Neuronal stem cell (in vitro differentiated cells): ENCODE data around the gene GPR107.

Experiments
- DNase-seq: peaks from one replicate; pipeline ENCODE4 v3.0.0-alpha.2; 2013; ENCODE audit warnings: low spot score
- H2AFZ ChIP-seq: one replicate; pipeline ENCODE4 v1.6.1; 2013; ENCODE audit warnings: mild to moderate bottlenecking, low read length, inconsistent platforms
- H2AK5ac ChIP-seq: 2 replicates; pipeline ENCODE4 v1.6.1; 2013; ENCODE audit warnings: low read depth, mild to moderate bottlenecking, inconsistent platforms, low read length, moderate library complexity, mixed read lengths
- H2BK120ac ChIP-seq: 2 replicates; pipeline ENCODE4 v1.6.1; 2013; ENCODE audit warnings: low read depth, mild to moderate bottlenecking, inconsistent platforms, low read length, moderate library complexity, mixed read lengths
- H2BK12ac ChIP-seq: one replicate; pipeline ENCODE4 v1.6.1; 2013; ENCODE audit warnings: low read length, inconsistent platforms
- H2BK15ac ChIP-seq: 2 replicates; pipeline ENCODE4 v1.6.1; 2013; ENCODE audit warnings: mild to moderate bottlenecking, low read length, inconsistent platforms, mixed read lengths
- H2BK5ac ChIP-seq: one replicate; pipeline ENCODE4 v1.6.1; 2013; ENCODE audit warnings: inconsistent platforms, mild to moderate bottlenecking, low read length, moderate library complexity
- H3K14ac ChIP-seq: one replicate; pipeline ENCODE4 v1.6.1; 2013; ENCODE audit warnings: low read length, inconsistent platforms
- H3K18ac ChIP-seq: 2 replicates; pipeline ENCODE4 v1.6.1; 2013; ENCODE audit warnings: low read length, inconsistent platforms
- H3K23ac ChIP-seq: 2 replicates; pipeline ENCODE4 v1.6.1; 2013; ENCODE audit warnings: low read depth, mild to moderate bottlenecking, mixed read lengths, low read length, inconsistent platforms; ENCODE audit not compliant: poor library complexity
- H3K27ac ChIP-seq: replicated peaks from 3 replicates; pipeline ENCODE4 v1.5.1; 2013; ENCODE audit warnings: low read length, inconsistent platforms
- H3K27me3 ChIP-seq, 3 experiments: 2 replicates each; pipeline ENCODE4 v1.6.1; 2013; ENCODE audit warnings: low read length in 3 of 3, mild to moderate bottlenecking in 2 of 3, inconsistent platforms in 1 of 3, low read depth in 1 of 3, mixed read lengths in 1 of 3, moderate library complexity in 1 of 3; ENCODE audit not compliant: control insufficient read depth in 3 of 3, insufficient read depth in 3 of 3
- H3K36me3 ChIP-seq, 2 donors: replicated peaks in 1 of 2; 2 replicates each; pipeline ENCODE4 v1.6.1; 2013; ENCODE audit warnings: low read length in 2 of 2; ENCODE audit not compliant: control insufficient read depth in 2 of 2, insufficient read depth in 2 of 2
- H3K4ac ChIP-seq: 2 replicates; pipeline ENCODE4 v1.6.1; 2013; ENCODE audit warnings: inconsistent platforms, mild to moderate bottlenecking, low read length, moderate library complexity
- H3K4me1 ChIP-seq, 2 donors: 1 replicate in 1 of 2; 2 replicates in 1 of 2; pipeline ENCODE4 v1.6.1; 2013; ENCODE audit warnings: low read length in 2 of 2, low read depth in 1 of 2; ENCODE audit not compliant: control insufficient read depth in 2 of 2, insufficient read depth in 1 of 2
- H3K4me2 ChIP-seq: one replicate; pipeline ENCODE4 v1.6.1; 2013; ENCODE audit warnings: mild to moderate bottlenecking, low read length, inconsistent platforms; ENCODE audit not compliant: insufficient read depth, poor library complexity, severe bottlenecking
- H3K4me3 ChIP-seq, 2 donors: 2 replicates each; pipeline ENCODE4 v1.5.1; 2013; ENCODE audit warnings: low read length in 2 of 2, mild to moderate bottlenecking in 2 of 2, inconsistent platforms in 1 of 2, moderate library complexity in 1 of 2
- H3K79me1 ChIP-seq: one replicate; pipeline ENCODE4 v1.6.1; 2013; ENCODE audit warnings: low read depth, mild to moderate bottlenecking, inconsistent platforms, low read length, moderate library complexity
- H3K9ac ChIP-seq: one replicate; pipeline ENCODE4 v1.6.1; 2013; ENCODE audit warnings: mild to moderate bottlenecking, low read depth, low read length, inconsistent platforms; ENCODE audit not compliant: poor library complexity
- H3K9me3 ChIP-seq, 2 donors: replicated peaks in 1 of 2; 2 replicates each; pipeline versions ENCODE3 to v1.6.1; 2013; ENCODE audit warnings: low read length in 2 of 2, mild to moderate bottlenecking in 2 of 2, inconsistent platforms in 1 of 2, low read depth in 1 of 2, mixed read lengths in 1 of 2, moderate library complexity in 1 of 2; ENCODE audit not compliant: control insufficient read depth in 2 of 2, insufficient read depth in 1 of 2
- H4K8ac ChIP-seq: one replicate; pipeline ENCODE4 v1.6.1; 2013; ENCODE audit warnings: low read depth, mild to moderate bottlenecking, inconsistent platforms, low read length, moderate library complexity
- H4K91ac ChIP-seq: one replicate; pipeline ENCODE4 v1.6.1; 2013; ENCODE audit warnings: low read length, low read depth, mild to moderate bottlenecking, inconsistent platforms; ENCODE audit not compliant: poor library complexity
- WGBS, 2 donors: extraction: QIAGEN DNeasy Blood & Tissue Kit; methylation state at CpG; one replicate each; pipeline ENCODE4 v1.1.7; 2013; ENCODE audit warnings: missing lambda C conversion rate in 2 of 2, mixed read lengths in 1 of 2; ENCODE audit not compliant: insufficient read length in 2 of 2, insufficient replicate concordance in 1 of 2; ENCODE audit errors: extremely low coverage in 2 of 2; 5-methylcytosine and 5-hydroxymethylcytosine counted together

GPR107 gene

DNA sequence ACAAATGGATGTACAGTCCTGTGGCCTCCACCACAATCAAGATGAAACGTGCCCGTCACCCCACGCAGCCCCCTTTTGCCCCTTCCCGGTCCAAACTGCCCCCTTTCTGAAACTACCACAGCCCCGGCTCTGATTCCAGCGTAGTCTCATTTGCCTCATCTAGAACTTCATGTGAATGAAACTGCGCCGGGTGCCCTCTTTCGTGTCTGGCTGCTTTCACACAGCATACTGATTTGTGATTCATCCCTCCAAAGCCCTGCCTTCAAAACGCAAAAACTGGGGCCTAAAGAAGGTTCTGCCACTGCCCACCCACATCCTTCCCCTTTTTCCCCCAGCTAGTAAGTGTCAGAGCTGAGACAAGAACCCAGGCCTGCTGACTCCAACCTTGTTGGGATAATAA, 87.0 kb downstream of the GPR107 start:
- H4K91ac ChIP-seq: no peak overlapping the region
- no peak overlapping the region for H2AK5ac ChIP-seq
- no peak overlapping the region for H3K4ac ChIP-seq
- no peaks in the 10 kb centered on the region for H3K27me3 ChIP-seq
- no peak overlapping the region for H3K27ac ChIP-seq
- H2AFZ ChIP-seq: no peak overlapping the region
- H2BK5ac ChIP-seq: no peak overlapping the region
- no peak overlapping the region for H3K4me2 ChIP-seq
- peaks cover 32 to 37% of the 10 kb centered on the region in 2 donors for H3K4me1 ChIP-seq
- H3K18ac ChIP-seq: no peak overlapping the region
- H3K14ac ChIP-seq: no peak overlapping the region
- H4K8ac ChIP-seq: no peak overlapping the region
- no peak overlapping the region for H3K4me3 ChIP-seq
- H3K9me3 ChIP-seq: no peaks in the 10 kb centered on the region
- no peak overlapping the region for H2BK12ac ChIP-seq
- H3K9ac ChIP-seq: no peak overlapping the region
- H2BK120ac ChIP-seq: no peak overlapping the region
- H3K79me1 ChIP-seq: no peaks in the 10 kb centered on the region
- DNase-seq: no peak
- WGBS, 2 donors: no CpG with 5 or more reads among the region's 10 CpGs
- peaks cover 0 to 14% of the 10 kb centered on the region in 2 donors for H3K36me3 ChIP-seq
- no peak overlapping the region for H2BK15ac ChIP-seq
- H3K23ac ChIP-seq: no peak overlapping the region

DNA sequence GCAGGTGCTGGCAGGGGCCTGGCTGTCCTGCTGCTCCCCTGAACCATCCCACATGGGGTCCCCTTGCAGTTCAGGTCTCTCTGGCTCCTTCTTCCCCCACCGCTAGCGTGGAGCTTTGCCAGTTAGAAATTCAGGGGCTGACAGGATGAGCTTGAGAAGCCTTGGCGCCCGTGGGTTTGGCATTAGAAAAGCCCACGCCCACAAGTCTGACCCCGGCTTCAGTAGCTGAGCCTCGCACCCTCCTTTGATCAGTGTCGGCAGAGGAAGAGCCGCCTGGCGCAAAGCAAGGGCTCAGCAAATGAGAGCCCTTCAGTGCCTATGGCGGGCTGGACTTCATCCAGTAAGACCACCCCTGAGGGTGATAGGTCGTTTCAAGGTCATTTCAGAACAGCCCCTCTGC, 88.3 kb downstream of the GPR107 start:
- WGBS, 2 donors: no CpG with 5 or more reads among the region's 12 CpGs
- Histone ChIP-seq H2BK5ac (no peak overlapping the region), H4K91ac (no peak overlapping the region), H3K9ac (no peak overlapping the region), H2AK5ac (peak overlapping the region; percentile 11), H3K4me1 (peaks cover 30 to 37% of the 10 kb centered on the region in 2 donors), H2BK120ac (no peak overlapping the region), H2AFZ (peak overlapping the region; percentile 57), H3K27me3 (no peaks in the 10 kb centered on the region), H3K9me3 (no peaks in the 10 kb centered on the region), H3K36me3 (peaks cover 0 to 3% of the 10 kb centered on the region in 2 donors), H2BK15ac (peak overlapping the region; percentile 22), H3K27ac (no peak overlapping the region), H3K4me2 (no peak overlapping the region), H3K4me3 (no peak overlapping the region), H3K79me1 (no peaks in the 10 kb centered on the region), H3K18ac (peak overlapping the region; percentile 50), H3K23ac (no peak overlapping the region), H2BK12ac (no peak overlapping the region), H3K14ac (no peak overlapping the region), H4K8ac (peak overlapping the region; percentile 87), H3K4ac (no peak overlapping the region)
- DNase-seq: no peak

DNA sequence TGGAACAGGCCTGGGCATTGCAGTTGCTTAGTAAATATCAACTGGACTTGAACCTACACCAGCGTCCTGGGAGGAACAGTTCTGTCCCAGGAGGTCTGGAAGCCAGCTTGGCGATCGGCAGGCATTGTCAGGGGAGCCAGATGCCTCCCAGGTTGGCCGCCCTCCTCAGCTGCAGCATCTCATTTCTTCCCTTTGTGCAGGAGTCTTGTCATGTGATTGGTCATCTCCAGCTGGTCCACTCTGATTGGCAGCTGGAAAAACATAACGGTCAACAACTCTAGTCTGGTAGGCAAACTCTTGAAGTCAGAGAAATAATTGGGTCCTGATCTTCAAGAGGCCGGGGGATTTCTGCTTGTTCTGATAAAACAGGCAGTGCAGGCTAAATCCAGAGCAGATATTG, 88.9 kb downstream of the GPR107 start:
- Histone ChIP-seq H3K18ac (no peak overlapping the region), H3K23ac (no peak overlapping the region), H2BK15ac (no peak overlapping the region), H3K4me3 (no peak overlapping the region), H3K9ac (no peak overlapping the region), H3K27ac (no peak overlapping the region), H3K79me1 (no peaks in the 10 kb centered on the region), H2AK5ac (no peak overlapping the region), H2BK12ac (no peak overlapping the region), H2BK5ac (no peak overlapping the region), H3K4me2 (no peak overlapping the region), H3K14ac (no peak overlapping the region), H2BK120ac (no peak overlapping the region), H3K36me3 (no peaks in the 10 kb centered on the region), H4K91ac (no peak overlapping the region), H4K8ac (no peak overlapping the region), H2AFZ (peak overlapping the region; percentile 57), H3K27me3 (no peaks in the 10 kb centered on the region), H3K4ac (no peak overlapping the region), H3K9me3 (no peaks in the 10 kb centered on the region), H3K4me1 (peaks cover 27 to 34% of the 10 kb centered on the region in 2 donors)
- DNase-seq: no peak
- WGBS, 2 donors: no CpG with 5 or more reads among the region's 6 CpGs

GRCh38 chr9:130143279-130143893, 89.7 kb downstream of the GPR107 start:
- Histone ChIP-seq H3K4me2 (no peak overlapping the region), H2BK12ac (no peak overlapping the region), H2AK5ac (no peak overlapping the region), H3K18ac (peak overlapping the region; percentile 74), H4K91ac (no peak overlapping the region), H3K14ac (no peak overlapping the region), H3K36me3 (no peaks in the 10 kb centered on the region), H3K9ac (no peak overlapping the region), H2BK5ac (no peak overlapping the region), H2BK120ac (no peak overlapping the region), H3K27me3 (no peaks in the 10 kb centered on the region), H3K9me3 (no peaks in the 10 kb centered on the region), H3K27ac (no peak overlapping the region), H2BK15ac (peak overlapping the region; percentile 46), H3K23ac (no peak overlapping the region), H3K4me1 (peaks cover 22 to 28% of the 10 kb centered on the region in 2 donors), H3K4me3 (no peak overlapping the region), H2AFZ (peak overlapping the region; percentile 72), H3K79me1 (no peaks in the 10 kb centered on the region), H4K8ac (no peak overlapping the region), H3K4ac (no peak overlapping the region)
- no CpG with 5 or more reads among the region's 24 CpGs for WGBS, 2 donors
- no peak for DNase-seq
